HepG2 (cell line): Measurements from ENCODE around the gene ASXL1. TPM values are rescaled to one million over a fixed set of nuclear protein-coding genes. Genes with fewer than 3 reads are reported as not detected.

Experiments
- ATRX ChIP-seq: sonication (generic); formaldehyde crosslinking; IDR thresholded peaks from 2 replicates; pipeline ENCODE4 v1.4.0; 2020; ENCODE audit warnings: missing genetic modification reagents, borderline replicate concordance
- CREB1 ChIP-seq, 2 experiments: fragments of 450-650 bp in 1 of 2; IDR thresholded peaks; 2 replicates each; pipeline ENCODE4 v1.6.1; 2016 to 2017; ENCODE audit warnings: control low read depth in 1 of 2, mild to moderate bottlenecking in 1 of 2, missing compliant biosample characterization in 1 of 2, missing genetic modification characterization in 1 of 2
- IRF2 ChIP-seq: IDR thresholded peaks from 2 replicates; pipeline ENCODE4 v1.6.1; 2018; ENCODE audit warnings: missing genetic modification reagents, missing compliant biosample characterization
- NR0B2 ChIP-seq: sonication (generic); formaldehyde crosslinking; IDR thresholded peaks from 2 replicates; pipeline ENCODE4 v1.4.0; 2020; ENCODE audit warnings: mild to moderate bottlenecking, missing genetic modification reagents
- ONECUT2 ChIP-seq: sonication (generic); formaldehyde crosslinking; IDR thresholded peaks from 2 replicates; pipeline ENCODE4 v1.4.0; 2020; ENCODE audit warnings: missing genetic modification reagents
- PAF1 ChIP-seq: IDR thresholded peaks from 2 replicates; pipeline ENCODE4 v1.6.1; 2016; ENCODE audit warnings: missing genetic modification reagents, missing compliant biosample characterization
- PHF8 ChIP-seq: sonication (generic); formaldehyde crosslinking; IDR thresholded peaks from 2 replicates; pipeline ENCODE4 v1.5.0; 2020; ENCODE audit warnings: missing genetic modification reagents
- POLR2AphosphoS5 ChIP-seq: IDR thresholded peaks from 2 replicates; pipeline ENCODE4 v1.6.1; 2012; ENCODE audit warnings: low read depth, low read length
- REPIN1 ChIP-seq: sonication (generic); formaldehyde crosslinking; IDR thresholded peaks from 2 replicates; pipeline ENCODE4 v1.8.0; 2022; ENCODE audit warnings: missing genetic modification reagents, low read depth, mild to moderate bottlenecking, borderline replicate concordance
- SAFB2 ChIP-seq: sonication (generic); formaldehyde crosslinking; IDR thresholded peaks from 2 replicates; pipeline ENCODE4 v1.5.1; 2020; ENCODE audit warnings: missing genetic modification reagents, low read depth, mild to moderate bottlenecking, borderline replicate concordance
- SOX5 ChIP-seq: IDR thresholded peaks from 2 replicates; pipeline ENCODE4 v1.6.1; 2016; ENCODE audit warnings: borderline replicate concordance
- TEAD3 ChIP-seq: optimal IDR thresholded peaks from 2 replicates; pipeline ENCODE3; 2016; ENCODE audit warnings: borderline replicate concordance
- ZBTB1 ChIP-seq: sonication (generic); formaldehyde crosslinking; IDR thresholded peaks from 2 replicates; pipeline ENCODE4 v1.4.0; 2020; ENCODE audit warnings: missing genetic modification reagents, borderline replicate concordance
- ZBTB49 ChIP-seq: sonication (generic); formaldehyde crosslinking; IDR thresholded peaks from 2 replicates; pipeline ENCODE4 v1.4.0; 2020; ENCODE audit warnings: missing genetic modification reagents, borderline replicate concordance
- ZFX ChIP-seq: sonication (generic); formaldehyde crosslinking; IDR thresholded peaks from 2 replicates; pipeline ENCODE4 v1.4.0; 2020; ENCODE audit warnings: mild to moderate bottlenecking, low read depth, missing genetic modification reagents, moderate library complexity
- ZIK1 ChIP-seq: sonication (generic); formaldehyde crosslinking; IDR thresholded peaks from 2 replicates; pipeline ENCODE4 v1.5.0; 2020; ENCODE audit warnings: mild to moderate bottlenecking, low read depth, missing genetic modification reagents, borderline replicate concordance
- ZNF260 ChIP-seq: sonication (generic); formaldehyde crosslinking; IDR thresholded peaks from 2 replicates; pipeline ENCODE4 v1.4.0; 2020; ENCODE audit warnings: missing genetic modification reagents, low read depth, mild to moderate bottlenecking, borderline replicate concordance
- ZNF530 ChIP-seq: sonication (generic); formaldehyde crosslinking; IDR thresholded peaks from 2 replicates; pipeline ENCODE4 v1.5.0; 2020; ENCODE audit warnings: low read depth, mild to moderate bottlenecking, missing genetic modification reagents
- ZNF567 ChIP-seq: sonication (generic); formaldehyde crosslinking; IDR thresholded peaks from 2 replicates; pipeline ENCODE4 v1.8.1; 2023; ENCODE audit warnings: mild to moderate bottlenecking, missing genetic modification reagents, borderline replicate concordance
- ZNF772 ChIP-seq: sonication (generic); formaldehyde crosslinking; IDR thresholded peaks from 2 replicates; pipeline ENCODE4 v1.5.0; 2020; ENCODE audit warnings: mild to moderate bottlenecking, missing genetic modification reagents
- ZNF800 ChIP-seq: sonication (generic); formaldehyde crosslinking; IDR thresholded peaks from 2 replicates; pipeline ENCODE4 v1.4.0; 2020; ENCODE audit warnings: missing genetic modification reagents
- polyA plus RNA-seq, 8 experiments: library from polyadenylated mRNA; depleted of rRNA in 3 of 8; stranded (reverse) in 7 of 8; unstranded in 1 of 8; fragments of >200 nt; fragmentation: Illumina TruSeq in 4 of 8; extraction: Trizol in 4 of 8; gene quantifications; 2 replicates each; pipeline versions ENCODE4 v1.2.1 to v1.2.3, GENCODE V29; 2011 to 2016; ENCODE audit warnings: low read depth in 4 of 8, missing spikeins in 1 of 8, mixed read lengths in 1 of 8; ENCODE audit not compliant: insufficient read depth in 1 of 8
- total RNA-seq, 5 experiments: library from RNA; depleted of rRNA; stranded (reverse); fragments of >200 nt; fragmentation: Illumina TruSeq; extraction: Trizol; gene quantifications; 2 replicates each; pipeline ENCODE4 v1.2.3, GENCODE V29; 2016; ENCODE audit warnings: low read depth in 1 of 5
- TF ChIP-seq, protein P1 (sequence below), 2 experiments: sonication (generic) in 1 of 2; formaldehyde crosslinking in 1 of 2; IDR thresholded peaks; 2 replicates each; pipeline versions ENCODE4 v1.5.1 to v1.6.1; 2011 to 2020; ENCODE audit warnings: borderline replicate concordance in 1 of 2, low read depth in 1 of 2, low read length in 1 of 2, mild to moderate bottlenecking in 1 of 2, missing genetic modification reagents in 1 of 2, moderate library complexity in 1 of 2

ASXL1 gene
- total and polyA plus RNA-seq, 2 of the 13 experiments (the other 11 are each of a cell fraction or from before 2014, with no cell fraction given): 62.1 to 74.8 TPM

GRCh38 chr20:32473231-32474008, 115.3 kb downstream of the ASXL1 start (continued):
- TF ChIP-seq ZNF530 (CRISPR knock-in tag) (no peak), TEAD3 (CRISPR knock-in tag) (peak; percentile 99), PHF8 (no peak), PAF1 (CRISPR knock-in tag) (no peak), ZNF800 (0 out of 2 replicates have a peak, but pooled peaks have one; percentile 34), SOX5 (CRISPR knock-in tag) (peak; percentile 60), ZFX (CRISPR knock-in tag) (peak; percentile 76), ZIK1 (CRISPR knock-in tag) (no peak), SAFB2 (peak; percentile 69; the same call in 1 of the 2 replicates), POLR2AphosphoS5 (no peak), ONECUT2 (CRISPR knock-in tag) (no peak), NR0B2 (CRISPR knock-in tag) (peak; percentile 57; the same call in 1 of the 2 replicates), CREB1 (IDR thresholded peaks at IDR 0.05) (no peak), CREB1 (CRISPR knock-in tag; IDR thresholded peaks at IDR 0.05) (no peak), ZNF772 (CRISPR knock-in tag) (peak; percentile 90), ZNF260 (CRISPR knock-in tag) (no peak), ZBTB1 (CRISPR knock-in tag) (no peak), ZNF567 (CRISPR knock-in tag) (no peak), IRF2 (peak; percentile 64; the same call in 1 of the 2 replicates), ATRX (no peak), REPIN1 (peak; percentile 95), ZBTB49 (CRISPR knock-in tag) (no peak)
- TF ChIP-seq, protein P1, sequence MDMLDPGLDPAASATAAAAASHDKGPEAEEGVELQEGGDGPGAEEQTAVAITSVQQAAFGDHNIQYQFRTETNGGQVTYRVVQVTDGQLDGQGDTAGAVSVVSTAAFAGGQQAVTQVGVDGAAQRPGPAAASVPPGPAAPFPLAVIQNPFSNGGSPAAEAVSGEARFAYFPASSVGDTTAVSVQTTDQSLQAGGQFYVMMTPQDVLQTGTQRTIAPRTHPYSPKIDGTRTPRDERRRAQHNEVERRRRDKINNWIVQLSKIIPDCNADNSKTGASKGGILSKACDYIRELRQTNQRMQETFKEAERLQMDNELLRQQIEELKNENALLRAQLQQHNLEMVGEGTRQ (IDR thresholded peaks at IDR 0.05; ENCODE audit: low read depth, low read length): no peak
- TF ChIP-seq, protein P1 (CRISPR knock-in tag; IDR thresholded peaks at IDR 0.05; ENCODE audit: borderline replicate concordance): peak; percentile 28; the same call in 1 of the 2 replicates
